ENCODE measurements around the gene LRRC8D.
"Not testable (repeated sequence)": the region's sequence is repeated elsewhere in the genome, so short reads cannot be mapped to it uniquely, and the experiment has no call there.

The LRRC8D gene

DNA sequence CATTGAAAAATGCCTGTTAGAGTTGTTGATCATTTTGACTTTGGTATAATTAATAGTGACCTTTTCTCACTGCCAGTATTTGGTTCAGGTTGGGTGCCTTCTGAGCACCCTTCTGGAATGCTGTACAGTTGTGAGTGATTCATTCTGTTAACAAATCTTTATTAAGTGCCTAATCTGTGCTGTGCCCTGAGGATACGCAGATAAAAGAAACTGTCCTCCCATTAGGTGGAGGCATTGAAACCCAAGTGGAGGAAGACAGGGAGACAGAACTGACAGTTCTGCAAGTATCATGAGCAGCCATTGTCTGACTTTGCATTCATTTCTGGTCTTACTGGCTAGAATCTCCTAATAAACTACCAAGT is 97.9 kb downstream of the LRRC8D start:
- H3K4me3 ChIP-seq (ENCODE audit: low read depth, low read length) = no peak overlapping the region
- no peak for DNase-seq (ENCODE audit: low read depth)
- TF ChIP-seq, protein P1, sequence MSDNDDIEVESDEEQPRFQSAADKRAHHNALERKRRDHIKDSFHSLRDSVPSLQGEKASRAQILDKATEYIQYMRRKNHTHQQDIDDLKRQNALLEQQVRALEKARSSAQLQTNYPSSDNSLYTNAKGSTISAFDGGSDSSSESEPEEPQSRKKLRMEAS (IDR thresholded peaks at IDR 0.05; ENCODE audit: low read depth, low read length) = no peak
- TF ChIP-seq, protein P2, sequence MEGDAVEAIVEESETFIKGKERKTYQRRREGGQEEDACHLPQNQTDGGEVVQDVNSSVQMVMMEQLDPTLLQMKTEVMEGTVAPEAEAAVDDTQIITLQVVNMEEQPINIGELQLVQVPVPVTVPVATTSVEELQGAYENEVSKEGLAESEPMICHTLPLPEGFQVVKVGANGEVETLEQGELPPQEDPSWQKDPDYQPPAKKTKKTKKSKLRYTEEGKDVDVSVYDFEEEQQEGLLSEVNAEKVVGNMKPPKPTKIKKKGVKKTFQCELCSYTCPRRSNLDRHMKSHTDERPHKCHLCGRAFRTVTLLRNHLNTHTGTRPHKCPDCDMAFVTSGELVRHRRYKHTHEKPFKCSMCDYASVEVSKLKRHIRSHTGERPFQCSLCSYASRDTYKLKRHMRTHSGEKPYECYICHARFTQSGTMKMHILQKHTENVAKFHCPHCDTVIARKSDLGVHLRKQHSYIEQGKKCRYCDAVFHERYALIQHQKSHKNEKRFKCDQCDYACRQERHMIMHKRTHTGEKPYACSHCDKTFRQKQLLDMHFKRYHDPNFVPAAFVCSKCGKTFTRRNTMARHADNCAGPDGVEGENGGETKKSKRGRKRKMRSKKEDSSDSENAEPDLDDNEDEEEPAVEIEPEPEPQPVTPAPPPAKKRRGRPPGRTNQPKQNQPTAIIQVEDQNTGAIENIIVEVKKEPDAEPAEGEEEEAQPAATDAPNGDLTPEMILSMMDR (IDR thresholded peaks at IDR 0.05; ENCODE audit: low read depth, low read length) = no peak
- no peak for TF ChIP-seq POLR2A (IDR thresholded peaks at IDR 0.05; ENCODE audit: extremely low read depth, insufficient read length)
- TF ChIP-seq MYC (IDR thresholded peaks at IDR 0.05; ENCODE audit: low read depth, low read length) = no peak

DNA sequence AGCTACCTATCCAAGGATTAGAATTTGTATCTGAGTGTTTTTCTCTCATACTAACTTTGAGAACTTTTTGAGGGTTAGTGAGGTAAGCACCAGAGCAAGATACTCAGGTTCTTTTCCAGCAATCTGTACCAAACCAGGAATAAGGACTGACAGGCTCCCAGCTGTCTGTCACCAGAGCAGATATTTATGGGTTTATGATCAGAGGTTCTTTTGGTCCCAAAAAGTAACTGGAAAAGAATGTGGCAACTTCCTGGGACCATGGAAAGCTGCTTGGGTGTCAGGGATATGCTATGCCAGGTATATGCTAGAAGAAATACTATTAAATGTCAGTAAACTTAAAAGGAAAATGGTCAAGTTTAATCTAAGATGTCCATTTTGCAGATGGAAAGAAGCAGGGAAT is 98.3 kb downstream of the LRRC8D start:
- TF ChIP-seq, protein P2 (IDR thresholded peaks at IDR 0.05; ENCODE audit: low read depth, low read length) = no peak
- no peak for TF ChIP-seq MYC (IDR thresholded peaks at IDR 0.05; ENCODE audit: low read depth, low read length)
- no peak for TF ChIP-seq POLR2A (IDR thresholded peaks at IDR 0.05; ENCODE audit: extremely low read depth, insufficient read length)
- TF ChIP-seq, protein P1 (IDR thresholded peaks at IDR 0.05; ENCODE audit: low read depth, low read length) = no peak
- H3K4me3 ChIP-seq (ENCODE audit: low read depth, low read length) = no peak overlapping the region
- no peak for DNase-seq (ENCODE audit: low read depth)

DNA sequence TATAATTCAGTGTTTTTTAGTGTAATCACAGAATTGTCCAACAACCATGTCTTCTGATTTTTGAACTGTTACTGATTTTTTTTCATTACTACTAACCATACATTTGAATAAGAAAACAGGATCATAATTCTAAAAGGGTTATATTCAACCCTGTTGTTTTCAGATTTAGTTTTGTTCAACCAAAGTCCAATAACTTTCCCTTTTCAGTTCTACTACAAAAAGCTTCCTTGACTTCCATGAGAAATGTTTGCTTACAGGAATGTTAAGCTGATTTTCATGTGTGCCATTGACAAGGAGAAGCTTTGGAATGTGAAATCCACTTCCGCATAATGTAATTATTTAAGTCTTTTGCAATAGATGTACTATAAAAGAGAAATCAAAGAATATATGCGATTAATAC is 102.1 kb downstream of the LRRC8D start:
- TF ChIP-seq POLR2A (IDR thresholded peaks at IDR 0.05; ENCODE audit: extremely low read depth, insufficient read length) = no peak
- TF ChIP-seq, protein P2 (IDR thresholded peaks at IDR 0.05; ENCODE audit: low read depth, low read length) = no peak
- no peak for TF ChIP-seq MYC (IDR thresholded peaks at IDR 0.05; ENCODE audit: low read depth, low read length)
- TF ChIP-seq, protein P1 (IDR thresholded peaks at IDR 0.05; ENCODE audit: low read depth, low read length) = no peak
- no peak overlapping the region for H3K4me3 ChIP-seq (ENCODE audit: low read depth, low read length)
- no peak for DNase-seq (ENCODE audit: low read depth)

DNA sequence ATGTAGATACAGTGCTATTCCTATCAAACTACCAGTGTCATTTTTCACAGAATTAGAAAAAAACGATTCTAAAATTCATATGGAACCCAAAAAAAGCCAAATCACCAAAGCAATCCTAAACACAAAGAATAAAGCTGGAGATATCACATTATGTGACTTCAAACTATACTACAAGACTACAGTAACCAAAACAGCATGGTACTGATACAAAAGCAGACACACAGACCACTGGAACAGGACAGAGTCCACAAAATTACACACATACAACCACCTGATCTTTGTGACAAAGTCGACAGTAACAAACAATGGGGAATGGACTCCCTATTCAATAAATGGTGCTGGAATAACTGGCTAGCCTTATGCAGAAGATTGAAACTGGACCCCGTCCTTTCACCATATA is 102.7 kb downstream of the LRRC8D start:
- no peak for DNase-seq (ENCODE audit: low read depth)
- H3K4me3 ChIP-seq (ENCODE audit: low read depth, low read length) = no peak overlapping the region
- no peak for TF ChIP-seq MYC (IDR thresholded peaks at IDR 0.05; ENCODE audit: low read depth, low read length)
- no peak for TF ChIP-seq POLR2A (IDR thresholded peaks at IDR 0.05; ENCODE audit: extremely low read depth, insufficient read length)
- TF ChIP-seq, protein P2 (IDR thresholded peaks at IDR 0.05; ENCODE audit: low read depth, low read length) = no peak
- TF ChIP-seq, protein P1 (IDR thresholded peaks at IDR 0.05; ENCODE audit: low read depth, low read length) = no peak

DNA sequence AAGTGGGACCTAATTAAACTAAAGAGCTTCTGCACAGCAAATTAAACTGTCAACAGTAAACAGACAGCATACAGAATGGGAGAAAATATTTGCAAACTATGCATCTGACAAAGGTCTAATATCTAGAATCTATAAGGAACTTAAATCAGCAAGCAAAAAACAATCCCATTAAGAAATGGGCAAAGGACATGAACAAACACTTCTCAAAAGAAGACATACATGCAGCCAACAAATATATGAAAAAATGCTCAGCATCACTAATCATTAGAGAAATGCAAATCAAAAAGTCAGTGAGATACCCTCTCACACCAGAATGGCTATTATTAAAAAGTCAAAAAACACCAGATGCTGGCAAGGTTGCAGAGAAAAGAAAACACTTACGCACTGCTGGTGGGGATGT is 103.2 kb downstream of the LRRC8D start:
- H3K4me3 ChIP-seq (ENCODE audit: low read depth, low read length); DNase-seq (ENCODE audit: low read depth): not testable (repeated sequence)

DNA sequence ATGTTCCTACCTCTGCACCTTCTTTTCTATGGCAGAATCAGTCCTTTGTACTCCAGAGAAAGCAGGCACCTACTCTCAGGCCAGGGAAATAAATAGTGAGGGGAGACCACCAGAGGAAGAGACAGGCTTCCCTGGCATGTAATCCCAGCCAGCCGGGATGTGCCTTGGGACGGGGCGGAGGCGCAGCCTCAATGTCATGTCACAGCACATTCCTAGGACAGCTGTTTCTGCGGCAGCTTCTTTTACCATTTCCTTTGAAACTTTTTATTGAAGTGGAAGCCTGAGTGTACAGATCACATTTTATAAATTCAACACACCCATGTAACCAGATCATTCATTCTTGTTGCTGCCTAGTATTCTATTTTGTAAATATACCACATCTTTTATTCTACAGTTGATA is 106.2 kb downstream of the LRRC8D start:
- DNase-seq (ENCODE audit: low read depth) = no peak
- TF ChIP-seq, protein P2 (IDR thresholded peaks at IDR 0.05; ENCODE audit: low read depth, low read length) = no peak
- TF ChIP-seq, protein P1 (IDR thresholded peaks at IDR 0.05; ENCODE audit: low read depth, low read length) = no peak
- TF ChIP-seq MYC (IDR thresholded peaks at IDR 0.05; ENCODE audit: low read depth, low read length) = no peak
- no peak for TF ChIP-seq POLR2A (IDR thresholded peaks at IDR 0.05; ENCODE audit: extremely low read depth, insufficient read length)

More for the DNA sequence above, 106.2 kb downstream of the LRRC8D start:
- H3K4me3 ChIP-seq (ENCODE audit: low read depth, low read length) = no peak overlapping the region
